Endodermal cell (in vitro differentiated cells): ENCODE measurements around the gene ACVRL1. TPM values are rescaled to one million over a fixed set of nuclear protein-coding genes. Genes with fewer than 3 reads are reported as not detected.

ENCODE experiments used
- DNase-seq: peaks from one replicate; pipeline ENCODE4 v3.0.0-alpha.2; 2017
- H3K27ac ChIP-seq: 2 replicates; pipeline ENCODE4 v1.5.1; 2013; ENCODE audit warnings: mild to moderate bottlenecking, low read depth, low read length, moderate library complexity
- H3K27me3 ChIP-seq: 2 replicates; pipeline ENCODE4 v1.6.1; 2013; ENCODE audit warnings: mild to moderate bottlenecking, low read length, moderate library complexity; ENCODE audit not compliant: insufficient read depth, control insufficient read depth, poor library complexity, severe bottlenecking
- H3K36me3 ChIP-seq: 2 replicates; pipeline ENCODE4 v1.7.0; 2013; ENCODE audit warnings: mild to moderate bottlenecking, low read length, moderate library complexity; ENCODE audit not compliant: control insufficient read depth, insufficient read depth
- H3K4me1 ChIP-seq: one replicate; pipeline ENCODE4 v1.7.0; 2013; ENCODE audit warnings: low read length; ENCODE audit not compliant: control insufficient read depth, insufficient read depth
- H3K4me3 ChIP-seq: 2 replicates; pipeline ENCODE4 v1.5.1; 2013; ENCODE audit warnings: mild to moderate bottlenecking, low read length, moderate library complexity
- H3K9ac ChIP-seq: 2 replicates; pipeline ENCODE4 v1.6.1; 2013; ENCODE audit warnings: mild to moderate bottlenecking, low read length, moderate library complexity; ENCODE audit not compliant: poor library complexity, severe bottlenecking; ENCODE audit errors: extremely low read depth
- H3K9me3 ChIP-seq: 2 replicates; pipeline ENCODE4 v1.6.1; 2013; ENCODE audit warnings: mild to moderate bottlenecking, low read length, moderate library complexity; ENCODE audit not compliant: control insufficient read depth
- H3K27ac Mint-ChIP-seq: 2 replicates; pipeline ENCODE4 v1.8.0; 2020; ENCODE audit warnings: mixed read lengths
- H3K27me3 Mint-ChIP-seq: 2 replicates; pipeline ENCODE4 v1.8.0; 2021; ENCODE audit warnings: mild to moderate bottlenecking, mixed read lengths; ENCODE audit not compliant: insufficient read depth
- H3K36me3 Mint-ChIP-seq: 2 replicates; pipeline ENCODE4 v1.8.0; 2020; ENCODE audit warnings: low read depth, mixed read lengths
- H3K4me1 Mint-ChIP-seq: 2 replicates; pipeline ENCODE4 v1.8.0; 2020; ENCODE audit warnings: mixed read lengths
- H3K4me3 Mint-ChIP-seq: 2 replicates; pipeline ENCODE4 v1.8.0; 2020; ENCODE audit warnings: mild to moderate bottlenecking, moderate library complexity, mixed read lengths
- H3K9me3 Mint-ChIP-seq: 2 replicates; pipeline ENCODE4 v1.8.0; 2020; ENCODE audit warnings: mild to moderate bottlenecking, mixed read lengths
- CTCF ChIP-seq: fragments of 200-600 bp; sonication (generic); conservative IDR thresholded peaks from 2 replicates; pipeline ENCODE4 v1.5.0; 2021; ENCODE audit warnings: antibody characterized with exemption, mild to moderate bottlenecking
- WGBS, 2 experiments: methylation state at CpG; one replicate each; pipeline versions ENCODE4 v1.1.5 to v1.1.7; 2013; ENCODE audit warnings: missing lambda C conversion rate in 2 of 2, mixed read lengths in 1 of 2; ENCODE audit not compliant: insufficient coverage in 1 of 2, insufficient read length in 1 of 2; 5-methylcytosine and 5-hydroxymethylcytosine counted together
- total RNA-seq, 2 donors: library from RNA; stranded (reverse); fragmentation: NEBNext Ultra II Directional in 1 of 2; extraction: Animal tissue kit (Norgen Biotek cat#: 25700) in 1 of 2; gene quantifications; 2 replicates in 1 of 2; 3 replicates in 1 of 2; pipeline ENCODE4 v1.2.1, GENCODE V29; 2021

The ACVRL1 gene
- total RNA-seq, 2 donors from 2014 or later = 0.42 to 0.64 TPM

- H3K4me1 ChIP-seq = peaks cover 14% of the 10 kb centered on the region
Measured at GRCh38 chr12:51863363-51863932, 43.9 kb upstream of the ACVRL1 start.

GRCh38 chr12:51863933-51864832 lies 43.1 kb upstream of the ACVRL1 start:
- H3K36me3 Mint-ChIP-seq = no peaks in the 10 kb centered on the region
- Histone ChIP-seq H3K9me3 (no peaks in the 10 kb centered on the region), H3K4me3 (peak overlapping the region; percentile 83), H3K27me3 (peaks cover 52% of the 10 kb centered on the region), H3K36me3 (no peaks in the 10 kb centered on the region), H3K4me1 (peaks cover 14% of the 10 kb centered on the region), H3K27ac (peak overlapping the region; percentile 93), H3K9ac (peak overlapping the region; percentile 11)
- DNase-seq = peak; percentile 97
- 5% methylated on average over 33 to 53 of the region's 53 CpGs for WGBS, 2 experiments
- peaks cover 80% of the 10 kb centered on the region for H3K27me3 Mint-ChIP-seq
- H3K4me3 Mint-ChIP-seq = peak overlapping the region; percentile 64
- H3K4me1 Mint-ChIP-seq = peaks cover 16% of the 10 kb centered on the region
- no peaks in the 10 kb centered on the region for H3K9me3 Mint-ChIP-seq
- peak overlapping the region; percentile 39 for H3K27ac Mint-ChIP-seq
- peak; percentile 12 for TF ChIP-seq CTCF

More at GRCh38 chr12:51863363-51863932, 43.9 kb upstream of the ACVRL1 start:
- Mint-ChIP-seq H3K4me3 (peak overlapping the region; percentile 64), H3K9me3 (no peaks in the 10 kb centered on the region), H3K36me3 (no peaks in the 10 kb centered on the region), H3K27me3 (peaks cover 74% of the 10 kb centered on the region), H3K27ac (peak overlapping the region; percentile 3), H3K4me1 (peaks cover 16% of the 10 kb centered on the region)
- peaks cover 44% of the 10 kb centered on the region for H3K27me3 ChIP-seq
- H3K36me3 ChIP-seq = no peaks in the 10 kb centered on the region
- H3K9ac ChIP-seq = peak overlapping the region; percentile 11
- H3K9me3 ChIP-seq = no peaks in the 10 kb centered on the region
- no peak for TF ChIP-seq CTCF
- peak overlapping the region; percentile 93 for H3K27ac ChIP-seq
- DNase-seq = peak; percentile 85
- peak overlapping the region; percentile 83 for H3K4me3 ChIP-seq
- 8 to 14% methylated on average over 5 to 17 of the region's 17 CpGs for WGBS, 2 experiments

GRCh38 chr12:51864833-51865670 lies 42.3 kb upstream of the ACVRL1 start:
- Histone ChIP-seq H3K9me3 (no peaks in the 10 kb centered on the region), H3K4me1 (peaks cover 14% of the 10 kb centered on the region), H3K27me3 (peaks cover 60% of the 10 kb centered on the region), H3K36me3 (no peaks in the 10 kb centered on the region), H3K4me3 (peak overlapping the region; percentile 83), H3K9ac (no peak overlapping the region), H3K27ac (peak overlapping the region; percentile 93)
- WGBS, 2 experiments = 40 to 52% methylated on average over 2 to 12 of the region's 12 CpGs
- Mint-ChIP-seq H3K4me3 (peak overlapping the region; percentile 64), H3K27ac (no peak overlapping the region), H3K27me3 (peaks cover 80% of the 10 kb centered on the region), H3K9me3 (no peaks in the 10 kb centered on the region), H3K4me1 (peaks cover 20% of the 10 kb centered on the region), H3K36me3 (no peaks in the 10 kb centered on the region)
- peak; percentile 54 for DNase-seq
- TF ChIP-seq CTCF = no peak
